Progenitor cell of endocrine pancreas (in vitro differentiated cells): ENCODE data around the gene PROCA1. TPM values are rescaled to one million over a fixed set of nuclear protein-coding genes. Genes with fewer than 3 reads are reported as not detected.

Experiments
- DNase-seq: peaks from one replicate; pipeline ENCODE4 v3.0.0; 2021; ENCODE audit warnings: low spot score; ENCODE audit not compliant: unreplicated experiment
- H3K27ac Mint-ChIP-seq: 2 replicates; pipeline ENCODE4 v1.8.0; 2021; ENCODE audit warnings: mild to moderate bottlenecking, moderate library complexity, mixed read lengths
- H3K27me3 Mint-ChIP-seq: 2 replicates; pipeline ENCODE4 v1.8.0; 2021; ENCODE audit warnings: mixed read lengths
- H3K36me3 Mint-ChIP-seq: 2 replicates; pipeline ENCODE4 v1.8.0; 2022; ENCODE audit warnings: mixed read lengths; ENCODE audit not compliant: insufficient read depth
- H3K4me1 Mint-ChIP-seq: 2 replicates; pipeline ENCODE4 v1.8.0; 2021; ENCODE audit warnings: low read depth, mixed read lengths
- H3K4me3 Mint-ChIP-seq: 2 replicates; pipeline ENCODE4 v1.8.0; 2021; ENCODE audit warnings: low read depth, mild to moderate bottlenecking, moderate library complexity, mixed read lengths
- H3K9me3 Mint-ChIP-seq: 2 replicates; pipeline ENCODE4 v1.8.0; 2021; ENCODE audit warnings: low read depth, mixed read lengths
- CTCF ChIP-seq: fragments of 200-600 bp; sonication (generic); IDR thresholded peaks from one replicate; pipeline ENCODE4 v1.5.0; 2021; ENCODE audit warnings: antibody characterized with exemption, mild to moderate bottlenecking; ENCODE audit not compliant: unreplicated experiment
- total RNA-seq: library from RNA; stranded (reverse); gene quantifications from 2 replicates; pipeline ENCODE4 v1.2.1, GENCODE V29; 2021

PROCA1 gene
- total RNA-seq, 1 donor from 2014 or later: 16.3 TPM

DNA sequence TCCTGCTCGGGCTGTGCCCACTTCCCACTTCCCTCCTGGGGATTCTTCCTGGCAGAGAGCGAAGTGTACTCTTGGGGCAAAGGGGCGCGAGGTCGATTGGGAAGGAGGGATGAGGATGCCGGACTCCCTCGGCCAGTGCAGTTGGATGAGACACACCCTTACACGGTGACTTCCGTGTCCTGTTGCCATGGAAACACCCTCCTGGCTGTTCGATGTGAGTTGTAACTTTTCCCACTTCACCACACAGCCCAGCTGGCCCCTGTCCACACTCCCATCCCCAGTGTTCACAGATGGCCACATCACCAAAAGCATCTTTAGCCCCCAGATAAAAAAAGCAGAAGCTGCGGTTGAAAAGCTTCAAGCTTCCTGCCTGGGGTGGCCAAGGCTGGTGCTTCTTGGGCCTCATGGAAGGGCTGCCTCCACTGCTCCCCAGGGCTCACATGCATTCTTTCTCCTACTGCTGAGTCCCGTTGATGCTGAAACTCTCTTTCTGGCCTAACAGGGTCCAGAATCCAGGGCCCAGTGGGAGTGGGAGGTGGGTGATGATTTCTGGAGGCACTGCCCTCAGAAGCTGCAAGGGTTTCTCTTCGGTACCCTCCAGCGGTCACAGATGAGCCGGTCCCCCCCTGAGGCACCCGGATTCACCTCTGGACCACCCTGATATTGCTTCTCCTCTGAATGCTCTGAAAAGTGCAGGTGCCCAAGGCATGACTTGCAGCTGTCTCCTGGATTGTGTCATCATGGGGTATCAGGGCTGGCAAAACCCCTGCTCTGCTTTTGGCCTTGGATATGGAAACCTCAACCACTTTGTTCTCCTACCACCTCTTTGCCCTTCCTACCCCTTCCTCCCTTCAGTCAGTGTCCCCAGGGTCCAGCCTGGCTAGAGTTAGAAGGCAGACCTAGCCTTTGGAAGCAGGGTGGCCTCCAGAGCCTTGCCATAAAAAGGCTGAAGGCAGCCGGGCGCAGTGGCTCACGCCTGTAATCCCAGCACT lies 30.0 kb upstream of the PROCA1 start:
- Mint-ChIP-seq H3K4me3 (no peak overlapping the region), H3K9me3 (no peaks in the 10 kb centered on the region), H3K4me1 (peaks cover 11% of the 10 kb centered on the region), H3K36me3 (peaks cover 8% of the 10 kb centered on the region), H3K27ac (no peak overlapping the region), H3K27me3 (no peaks in the 10 kb centered on the region)
- no peak for DNase-seq
- TF ChIP-seq CTCF: no peak

DNA sequence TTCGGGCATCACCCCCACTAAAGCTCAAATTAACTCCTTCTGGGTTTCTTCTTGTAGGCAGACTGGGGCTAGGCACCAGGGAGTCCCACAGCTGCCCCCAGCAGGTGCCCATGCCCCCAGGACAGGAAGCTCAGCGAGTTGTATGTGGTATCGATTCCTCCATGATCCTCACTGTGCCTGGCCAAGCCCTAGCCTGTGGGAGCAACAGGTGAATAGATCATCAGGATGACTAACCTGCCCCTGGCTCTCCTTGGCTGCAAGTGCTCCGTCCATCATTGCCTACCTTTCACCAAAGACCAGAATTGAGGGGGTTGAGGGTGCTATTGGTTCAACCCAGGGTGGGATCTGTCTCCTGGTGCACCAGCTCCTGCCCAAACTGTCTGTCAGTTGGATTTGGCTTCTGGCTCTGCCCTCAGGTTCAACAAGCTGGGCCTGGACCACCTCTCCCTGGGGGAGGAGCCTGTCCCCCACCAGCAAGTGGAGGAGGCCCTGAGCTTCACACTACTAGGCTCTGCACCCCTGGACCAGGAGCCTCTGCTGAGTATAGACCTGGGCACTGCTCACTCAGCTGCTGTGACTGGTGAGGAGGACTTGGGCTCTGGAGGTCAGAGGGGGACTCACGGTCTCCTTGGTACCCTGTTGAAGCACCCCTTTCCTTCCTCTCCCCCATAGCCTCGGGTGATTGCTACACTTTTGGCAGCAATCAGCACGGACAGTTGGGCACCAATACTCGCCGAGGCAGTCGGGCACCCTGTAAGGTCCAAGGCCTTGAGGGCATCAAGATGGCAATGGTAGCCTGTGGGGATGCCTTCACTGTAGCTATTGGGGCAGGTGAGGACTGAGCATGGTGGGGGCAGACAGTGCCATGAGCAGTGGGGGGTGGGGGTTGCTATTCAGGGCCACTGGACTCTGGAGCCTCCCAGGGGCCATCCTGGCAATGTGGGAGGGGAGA lies 29.0 kb upstream of the PROCA1 start:
- Mint-ChIP-seq H3K4me1 (peaks cover 3% of the 10 kb centered on the region), H3K9me3 (no peaks in the 10 kb centered on the region), H3K36me3 (peaks cover 7% of the 10 kb centered on the region), H3K27ac (no peak overlapping the region), H3K27me3 (no peaks in the 10 kb centered on the region), H3K4me3 (no peak overlapping the region)
- no peak for TF ChIP-seq CTCF
- no peak for DNase-seq

DNA sequence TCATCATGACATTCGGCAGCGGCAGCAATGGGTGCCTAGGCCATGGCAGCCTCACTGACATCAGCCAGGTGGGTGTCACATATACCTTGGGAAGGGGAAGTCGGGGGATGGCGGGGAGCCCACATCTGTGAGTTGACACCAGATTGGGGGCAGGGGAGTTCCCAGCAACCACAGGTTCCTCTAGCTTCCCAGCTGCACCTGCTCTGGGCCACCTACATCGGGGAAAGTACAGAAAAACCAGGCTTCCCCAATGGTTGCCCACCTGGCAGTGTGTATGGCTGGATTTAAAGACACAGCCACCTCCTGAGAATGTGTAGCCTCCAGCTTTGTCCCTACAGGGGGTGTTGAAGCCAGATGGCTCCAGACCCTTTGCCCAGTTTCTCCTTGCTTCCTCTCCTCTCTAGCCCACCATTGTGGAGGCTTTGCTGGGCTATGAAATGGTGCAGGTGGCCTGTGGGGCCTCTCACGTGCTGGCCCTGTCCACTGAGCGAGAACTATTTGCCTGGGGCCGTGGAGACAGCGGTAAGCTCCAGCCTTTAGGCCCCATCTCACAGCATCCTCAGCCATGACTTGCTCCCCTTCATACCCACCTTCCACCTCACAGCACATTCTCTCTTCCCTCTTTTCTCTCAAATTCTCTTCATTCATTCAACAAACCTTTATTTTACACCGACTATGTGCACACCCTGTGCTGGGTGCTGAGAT lies 27.1 kb upstream of the PROCA1 start:
- Mint-ChIP-seq H3K9me3 (no peaks in the 10 kb centered on the region), H3K27ac (no peak overlapping the region), H3K27me3 (no peaks in the 10 kb centered on the region), H3K4me3 (no peak overlapping the region), H3K36me3 (peaks cover 6% of the 10 kb centered on the region), H3K4me1 (peaks cover 3% of the 10 kb centered on the region)
- TF ChIP-seq CTCF: no peak
- no peak for DNase-seq

DNA sequence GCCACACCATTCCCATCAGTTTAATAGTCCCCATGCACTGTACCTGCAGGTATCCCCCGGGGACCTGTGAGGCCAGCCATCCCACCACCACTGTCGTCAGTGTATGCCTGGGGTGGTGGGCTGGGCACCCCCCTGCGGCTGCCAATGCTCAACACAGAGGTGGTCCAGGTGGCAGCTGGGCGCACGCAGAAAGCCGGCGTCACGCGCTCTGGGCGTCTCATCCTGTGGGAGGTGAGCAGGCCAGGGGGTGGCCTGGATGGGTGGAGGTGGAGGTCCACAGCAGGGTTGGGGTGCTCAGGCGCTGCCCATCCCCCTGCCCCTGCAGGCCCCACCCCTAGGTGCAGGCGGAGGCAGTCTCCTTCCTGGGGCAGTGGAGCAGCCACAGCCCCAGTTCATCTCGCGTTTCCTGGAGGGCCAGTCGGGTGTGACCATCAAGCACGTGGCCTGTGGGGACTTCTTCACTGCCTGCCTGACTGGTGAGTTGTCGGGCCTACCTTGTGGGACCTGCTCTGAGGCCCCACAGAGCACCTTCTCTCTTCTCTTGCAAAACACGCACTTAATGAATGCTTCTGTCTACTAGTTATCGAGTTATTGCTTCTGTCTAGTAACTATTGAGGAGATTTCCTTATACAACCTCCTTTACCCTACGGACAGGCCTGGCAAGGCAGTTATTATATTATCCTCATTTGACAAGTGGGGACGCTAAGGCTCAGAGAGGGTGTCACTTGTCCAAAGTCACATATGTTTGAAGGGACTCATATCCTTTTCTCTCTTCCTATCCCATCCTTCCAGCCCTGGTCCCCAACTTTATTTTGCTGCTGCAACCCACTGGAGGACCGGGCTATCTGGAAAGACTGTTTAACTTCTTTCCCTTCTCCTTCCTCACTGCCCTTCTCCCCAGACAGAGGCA lies 26.3 kb upstream of the PROCA1 start:
- no peaks in the 10 kb centered on the region for H3K27me3 Mint-ChIP-seq
- no peak for TF ChIP-seq CTCF
- H3K27ac Mint-ChIP-seq: no peak overlapping the region
- H3K4me1 Mint-ChIP-seq: peaks cover under 1% of the 10 kb centered on the region
- no peak for DNase-seq
- H3K4me3 Mint-ChIP-seq: no peak overlapping the region
- peaks cover 6% of the 10 kb centered on the region for H3K36me3 Mint-ChIP-seq
- H3K9me3 Mint-ChIP-seq: no peaks in the 10 kb centered on the region
